Omental fat pad (tissue), 4 donors: ENCODE results near the gene TNIK. TPM values are rescaled to one million over a fixed set of nuclear protein-coding genes. Genes with fewer than 3 reads are reported as not detected.

Experiments used
- ATAC-seq: fragments of 150-250 bp; one replicate; pipeline ENCODE4 v1.9.1; 2016; ENCODE audit warnings: mild to moderate bottlenecking, moderate library complexity; ENCODE audit not compliant: low FRiP score
- DNase-seq: peaks from one replicate; pipeline ENCODE4 v3.0.0-alpha.2; 2019; ENCODE audit warnings: low spot score
- CTCF ChIP-seq, 3 donors: fragments of 450-650 bp; IDR thresholded peaks; one replicate each; pipeline ENCODE4 v1.5.1; 2016 to 2017; ENCODE audit warnings: antibody characterized with exemption in 3 of 3, mild to moderate bottlenecking in 3 of 3, moderate library complexity in 2 of 3
- total RNA-seq, 4 donors: library from RNA; depleted of rRNA; stranded (reverse); fragments of >200 nt; gene quantifications; one replicate each; pipeline ENCODE4 v1.1.0, GENCODE V29; 2016

Gene TNIK
- total RNA-seq, 4 donors from 2014 or later, result 3.9 to 12.8 (median 6.5) TPM

GRCh38 chr3:171376596-171376947 lies 83.6 kb downstream of the TNIK start:
- DNase-seq (no peak), ATAC-seq (no peak)
- TF ChIP-seq CTCF (IDR thresholded peaks at IDR 0.05), result no peak

GRCh38 chr3:171375666-171376595 lies 84.3 kb downstream of the TNIK start:
- DNase-seq, result no peak
- no peak for ATAC-seq
- no peak for TF ChIP-seq CTCF (IDR thresholded peaks at IDR 0.05)

GRCh38 chr3:171374661-171375285 lies 85.4 kb downstream of the TNIK start:
- TF ChIP-seq CTCF (IDR thresholded peaks at IDR 0.05), result no peak
- peak; percentile 80 for ATAC-seq

GRCh38 chr3:171374260-171374659 lies 85.9 kb downstream of the TNIK start:
- no peak for ATAC-seq
- no peak for TF ChIP-seq CTCF (IDR thresholded peaks at IDR 0.05)
- no peak for DNase-seq

More at GRCh38 chr3:171374661-171375285, 85.4 kb downstream of the TNIK start:
- no peak for DNase-seq

GRCh38 chr3:171373711-171374110 lies 86.5 kb downstream of the TNIK start:
- ATAC-seq (no peak), DNase-seq (no peak)
- no peak for TF ChIP-seq CTCF (IDR thresholded peaks at IDR 0.05)

- no peak for TF ChIP-seq CTCF (IDR thresholded peaks at IDR 0.05)
- no peak for ATAC-seq
- DNase-seq, result no peak
These were observed 87.5 kb downstream of the TNIK start for GRCh38 chr3:171372694-171373093.
